Posterior cingulate gyrus (tissue), 11 donors: Measurements from ENCODE around the gene RPS18.
"Not testable (repeated sequence)": the region's sequence is repeated elsewhere in the genome, so short reads cannot be mapped to it uniquely, and the experiment has no call there.

Experiments
- DNase-seq, 10 donors: peaks; one replicate each; pipeline versions ENCODE4 v3.0.0 to v3.0.0-alpha.2; 2020 to 2021; ENCODE audit warnings: mixed read lengths in 3 of 10
- intact Hi-C: fragments of 100-400 bp; cut with DNase I; formaldehyde crosslinking; loops from one replicate; pipeline ENCODE4 v1.15.1; 2023

The RPS18 gene

GRCh38 chr6:33264015-33264414 is 7.9 kb upstream of the RPS18 start:
- DNase-seq: no peak
- intact Hi-C loops: no loop called here

- intact Hi-C loops: no loop called here
- DNase-seq: no peak
Measured at GRCh38 chr6:33271117-33271467, 783 bp upstream of the RPS18 start.

GRCh38 chr6:33272275-33273128 is 627 bp downstream of the RPS18 start:
- intact Hi-C loops: loop anchor here (1.0 kb wide), 1 partner anchor 17 kb away; the partner anchor contains the start of genes PFDN6 and WDR46
- DNase-seq: no peak

- intact Hi-C loops: no loop called here
- DNase-seq: no peak
Measured at GRCh38 chr6:33273129-33273923, 1.5 kb downstream of the RPS18 start.

GRCh38 chr6:33273924-33274902 is 2.3 kb downstream of the RPS18 start:
- no peak for DNase-seq
- intact Hi-C loops: no loop called here

- DNase-seq, intact Hi-C loops: not testable (repeated sequence)
Measured at GRCh38 chr6:33275795-33276580, 4.1 kb downstream of the RPS18 start.

- no peak for DNase-seq
- intact Hi-C loops: no loop called here
Measured at GRCh38 chr6:33276581-33276863, 4.6 kb downstream of the RPS18 start.

GRCh38 chr6:33276864-33277662 is 5.2 kb downstream of the RPS18 start, which contains the start of gene B3GALT4:
TSS of gene B3GALT4 (plus strand) at chr6:33277123. CDS start at chr6:33277420, 297 bp downstream.
- peak; percentile 28 to 93 (median 54) for DNase-seq
- intact Hi-C loops: no loop called here

GRCh38 chr6:33277663-33278391 is 6.0 kb downstream of the RPS18 start:
- intact Hi-C loops: no loop called here
- DNase-seq: peak in 3 of 10 donors; percentile 73 to 84 (median 84)

- intact Hi-C loops: no loop called here
- DNase-seq: no peak
Measured at GRCh38 chr6:33278392-33278741, 6.5 kb downstream of the RPS18 start.

GRCh38 chr6:33278810-33279209 is 6.9 kb downstream of the RPS18 start:
- intact Hi-C loops: no loop called here
- DNase-seq: no peak

- no peak for DNase-seq
- intact Hi-C loops: no loop called here
Measured at GRCh38 chr6:33279257-33279695, 7.4 kb downstream of the RPS18 start.

GRCh38 chr6:33279971-33280511 is 8.2 kb downstream of the RPS18 start:
- no peak for DNase-seq
- intact Hi-C loops: no loop called here

GRCh38 chr6:33280539-33280938 is 8.7 kb downstream of the RPS18 start:
- intact Hi-C loops: no loop called here
- no peak for DNase-seq

- intact Hi-C loops: not testable (repeated sequence)
- DNase-seq: peak in 1 of 10 donors; percentile 5
Measured at GRCh38 chr6:33285214-33285613, 13.3 kb downstream of the RPS18 start.

- intact Hi-C loops: no loop called here
- DNase-seq: no peak
Measured at GRCh38 chr6:33286946-33287914, 15.4 kb downstream of the RPS18 start.
